GM19240 (cell line): Measurements from ENCODE around the gene SARNP.
"Not testable (repeated sequence)": the region's sequence is repeated elsewhere in the genome, so short reads cannot be mapped to it uniquely, and the experiment has no call there.

Experiments used
- DNase-seq: peaks from one replicate; pipeline ENCODE4 v3.0.0; 2011; ENCODE audit warnings: low spot score; ENCODE audit not compliant: insufficient read length

Gene SARNP

DNA sequence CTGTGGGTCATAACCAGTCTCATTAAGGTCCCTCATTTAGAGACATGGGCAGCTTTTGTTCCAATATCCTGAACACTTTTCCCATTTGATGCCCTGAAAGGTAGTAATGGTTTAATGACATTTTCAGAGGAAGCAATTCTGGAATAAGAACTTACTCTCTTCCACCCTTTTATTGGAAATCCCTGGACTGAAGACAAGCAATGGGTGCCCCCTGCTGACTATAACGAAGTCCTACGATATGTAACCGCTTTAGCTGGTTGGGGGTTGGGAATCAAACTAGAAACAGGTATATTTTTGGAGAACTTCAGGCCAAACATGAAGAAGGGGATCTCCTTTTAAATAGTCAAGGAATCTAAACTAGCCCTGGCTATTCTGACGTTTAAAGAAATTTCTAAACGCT is 20.5 kb downstream of the SARNP start:
- no peak for DNase-seq

DNA sequence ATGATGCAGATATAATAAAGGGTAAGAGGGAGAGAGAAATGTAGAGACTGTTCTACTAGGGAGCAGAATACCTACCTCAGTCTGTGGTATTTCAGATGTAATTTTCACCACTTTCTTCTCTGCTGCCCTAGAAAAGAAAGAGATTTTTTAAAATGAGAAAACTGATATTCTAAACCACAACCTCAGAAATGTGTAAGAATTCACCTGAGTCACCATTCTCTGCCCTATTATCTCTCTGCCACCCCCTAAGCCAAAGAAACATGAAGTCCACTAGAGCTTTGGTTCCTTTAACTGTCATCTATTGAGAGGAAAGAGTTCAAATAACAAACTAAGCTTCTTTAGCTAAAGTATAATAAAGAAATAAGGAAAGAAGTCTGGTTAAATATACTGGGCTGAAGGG is 21.6 kb downstream of the SARNP start:
- no peak for DNase-seq

DNA sequence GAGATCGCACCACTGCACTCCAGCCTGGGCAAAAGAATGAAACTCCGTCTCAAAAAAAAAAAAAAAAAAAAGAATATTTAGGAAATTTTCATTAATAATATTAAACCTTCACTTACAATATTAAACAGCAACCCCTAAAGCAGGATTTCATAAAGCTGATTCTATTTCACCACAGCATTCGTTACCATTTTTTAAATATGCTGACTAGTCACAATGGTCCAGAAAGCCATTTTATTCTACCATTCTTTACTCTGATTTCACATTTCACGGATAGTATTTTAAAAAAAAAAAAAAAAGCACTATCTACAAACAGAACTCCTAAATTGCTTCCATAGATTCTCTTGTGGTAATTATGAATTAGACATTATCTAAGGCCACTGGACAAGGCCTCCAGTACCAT is 27.6 kb downstream of the SARNP start:
- no peak for DNase-seq

DNA sequence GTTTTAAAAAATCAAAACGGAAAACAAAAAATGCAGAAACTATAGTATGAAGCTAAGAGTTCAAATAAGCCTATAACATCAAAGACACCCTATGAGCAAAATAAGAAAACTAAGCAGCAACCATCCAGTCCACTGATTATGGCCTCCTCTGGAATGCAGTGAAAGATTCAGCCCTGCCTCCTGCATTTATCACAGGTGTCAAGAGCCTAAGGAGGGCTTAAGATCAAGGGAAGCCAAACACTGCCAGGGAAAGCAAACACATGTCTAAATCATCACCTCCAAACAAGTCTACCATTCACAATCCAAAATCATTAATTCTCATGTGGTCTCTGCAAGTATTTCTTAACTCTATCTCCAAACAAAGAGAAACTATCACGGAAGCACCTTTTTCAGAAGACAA is 28.4 kb downstream of the SARNP start:
- DNase-seq: no peak

DNA sequence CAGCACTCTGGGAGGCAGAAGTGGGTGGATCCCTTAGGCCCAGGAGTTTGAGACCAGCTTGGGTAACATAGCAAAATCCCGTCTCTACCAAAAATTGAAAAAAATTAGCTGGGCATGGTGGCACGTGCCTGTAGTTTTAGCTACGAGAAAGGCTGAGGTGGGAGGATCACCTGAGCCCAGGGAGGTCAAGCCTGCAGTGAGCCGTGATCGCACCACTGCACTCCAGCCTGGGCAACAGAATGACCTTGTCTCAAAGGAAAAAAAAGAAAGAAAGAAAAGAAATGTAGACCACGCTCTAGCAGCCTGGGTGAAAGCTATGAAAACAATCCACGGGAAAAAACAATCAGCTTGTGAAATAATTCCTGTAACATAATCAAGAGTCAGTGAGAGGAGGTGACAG is 29.0 kb downstream of the SARNP start:
- DNase-seq: no peak

DNA sequence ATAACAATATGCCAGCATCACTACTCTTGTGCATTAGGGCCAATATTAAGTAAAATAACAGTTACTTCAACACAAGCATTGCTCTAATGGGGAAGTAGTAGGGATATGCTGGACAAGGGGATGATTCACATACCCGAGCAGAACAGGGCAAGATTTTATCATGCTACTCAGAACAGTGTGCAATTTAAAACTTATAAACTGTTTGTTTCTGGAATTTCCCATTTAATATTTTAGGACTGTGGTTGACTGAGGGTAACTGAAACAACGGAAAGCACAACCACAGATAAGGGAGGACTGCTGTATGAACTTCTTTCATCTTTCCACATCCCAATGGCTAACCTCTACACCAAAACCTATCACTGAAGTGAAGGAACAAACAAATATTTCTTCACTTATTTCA is 36.8 kb downstream of the SARNP start:
- no peak for DNase-seq

DNA sequence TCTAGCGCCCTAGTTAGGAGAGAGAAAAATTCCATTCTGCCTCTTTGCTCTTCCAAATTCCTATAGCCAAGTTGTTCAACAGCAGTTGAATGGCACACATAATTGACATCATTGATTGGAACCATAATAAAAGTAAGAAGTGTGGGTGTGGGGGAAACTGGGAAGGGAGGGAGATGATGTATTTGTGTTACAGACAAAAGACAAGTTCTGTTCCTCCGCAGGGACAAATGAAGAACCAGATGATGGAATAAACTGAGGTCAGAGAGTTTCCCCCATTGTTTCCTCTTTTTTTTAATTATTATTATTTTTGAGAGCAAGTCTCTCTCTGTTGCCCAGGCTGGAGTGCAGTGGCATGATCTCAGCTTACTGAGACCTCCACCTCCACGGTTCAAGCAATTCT is 39.7 kb downstream of the SARNP start:
- no peak for DNase-seq

DNA sequence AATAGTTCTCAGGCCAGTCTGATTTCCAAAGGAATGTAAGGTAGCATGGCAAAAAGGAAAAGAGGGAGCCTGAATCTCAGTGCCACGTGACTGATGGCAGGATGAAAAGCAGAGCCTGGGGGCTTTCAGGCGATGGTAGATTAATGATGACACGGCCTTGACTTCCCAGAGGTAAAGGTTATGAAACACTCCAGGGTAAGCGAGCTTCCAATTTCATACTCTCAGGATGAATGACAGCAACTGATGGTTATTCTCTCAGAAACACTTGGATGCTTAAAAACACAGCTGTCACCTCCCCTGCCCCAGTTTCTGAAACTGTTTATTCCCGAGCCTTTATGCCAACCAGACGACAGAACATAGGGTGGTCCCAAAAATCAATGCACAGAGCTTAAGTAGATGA is 45.8 kb downstream of the SARNP start:
- DNase-seq: no peak

DNA sequence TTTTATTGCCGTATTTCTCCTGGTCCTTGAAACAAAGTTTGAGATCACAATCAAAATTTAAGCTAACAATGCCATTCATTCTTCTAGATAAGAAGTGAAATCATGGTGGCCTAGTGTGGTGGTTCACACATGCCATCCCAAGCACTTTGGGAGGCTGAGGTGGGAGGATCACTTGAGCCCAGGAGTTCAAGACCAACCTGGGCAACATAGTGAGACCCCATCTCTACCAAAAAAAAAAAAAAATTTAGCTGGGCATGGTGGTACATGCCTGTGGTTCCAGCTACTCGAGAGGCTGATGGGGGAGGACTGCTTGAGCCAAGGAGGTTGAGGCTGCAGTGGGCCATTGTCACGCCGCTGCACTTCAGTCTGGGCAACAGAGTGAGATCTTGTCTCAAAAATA is 50.4 kb downstream of the SARNP start:
- DNase-seq: no peak

DNA sequence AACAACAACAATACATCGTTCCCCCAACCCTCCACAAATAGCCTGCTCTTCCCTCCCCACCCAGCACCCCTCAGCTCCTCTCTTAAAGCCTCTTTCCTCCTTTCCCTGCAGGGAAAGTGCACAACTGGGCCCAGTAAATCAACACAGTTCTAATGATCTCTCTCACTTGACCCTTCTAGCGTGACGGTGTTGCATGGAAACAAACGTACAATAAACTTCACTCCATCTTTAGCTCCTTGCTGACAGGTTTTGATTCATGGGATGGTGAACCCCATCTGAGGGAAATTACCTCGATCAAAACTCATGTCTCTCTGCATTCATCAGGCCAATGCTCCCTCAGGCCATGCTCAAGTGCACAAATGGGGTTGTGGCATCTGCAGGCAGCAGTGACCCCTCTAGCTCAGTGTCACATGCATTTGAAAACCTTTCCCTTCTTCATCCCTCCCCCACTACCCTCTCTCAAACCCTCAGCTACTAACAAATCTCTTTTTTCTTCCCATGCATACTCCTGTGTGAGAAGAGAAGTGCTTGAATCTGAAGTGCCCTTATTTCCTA is 51.7 kb downstream of the SARNP start:
- DNase-seq: no peak

DNA sequence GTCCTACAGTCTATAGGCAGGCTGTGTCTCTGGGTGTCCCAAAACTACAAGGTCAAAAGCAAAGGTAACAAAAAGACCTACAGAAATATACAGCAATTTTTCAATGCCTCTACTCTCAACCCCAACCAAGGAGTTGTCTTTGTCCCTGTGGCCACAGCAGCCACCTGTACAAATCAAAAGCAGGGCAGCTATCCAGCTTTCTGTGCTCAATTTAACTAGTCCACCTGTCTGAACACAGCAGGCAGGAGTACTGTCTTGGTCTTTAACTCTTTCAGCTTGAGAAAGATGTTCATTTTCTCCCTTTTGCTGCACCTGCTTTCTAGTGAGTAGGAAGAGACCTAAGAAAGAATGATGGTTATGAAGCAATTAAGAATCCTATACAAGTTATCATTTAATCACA is 54.9 kb downstream of the SARNP start:
- DNase-seq: no peak

DNA sequence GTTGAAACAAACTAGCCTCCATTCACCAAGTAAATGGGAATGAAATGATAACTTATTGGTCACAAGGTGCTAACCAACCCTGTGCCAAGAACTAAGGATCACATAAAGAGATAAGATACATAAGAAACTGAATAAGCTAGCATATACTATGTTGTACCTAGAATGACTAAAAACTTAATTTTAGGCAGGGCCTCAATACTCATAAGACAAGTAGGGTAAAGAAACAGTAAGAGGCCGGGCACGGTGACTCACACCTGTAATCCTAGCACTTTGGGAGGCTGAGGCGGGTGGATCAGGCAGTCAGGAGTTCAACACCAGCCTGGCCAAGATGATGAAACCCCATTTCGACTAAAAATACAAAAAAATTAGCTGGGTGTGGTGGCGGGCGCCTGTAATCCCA is 56.9 kb downstream of the SARNP start:
- no peak for DNase-seq

DNA sequence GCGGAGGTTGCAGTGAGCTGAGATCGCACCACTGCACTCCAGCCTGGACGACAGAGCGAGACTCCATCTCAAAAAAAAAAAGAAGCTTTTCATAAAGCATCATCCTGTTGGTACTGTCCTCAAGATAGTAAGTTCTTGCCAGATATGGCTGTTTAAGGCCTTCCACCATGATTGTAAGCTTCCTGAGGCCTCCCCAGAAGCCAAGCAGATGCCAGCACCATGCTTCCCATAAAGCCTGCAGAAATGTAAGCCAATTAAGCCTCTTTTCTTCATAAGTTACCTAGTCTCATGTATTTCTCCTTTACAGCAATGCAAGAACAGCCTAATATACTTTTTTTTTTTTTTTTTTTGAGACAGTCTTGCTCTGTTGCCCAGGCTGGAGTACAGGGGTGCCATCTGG is 58.9 kb downstream of the SARNP start:
- DNase-seq: not testable (repeated sequence)

DNA sequence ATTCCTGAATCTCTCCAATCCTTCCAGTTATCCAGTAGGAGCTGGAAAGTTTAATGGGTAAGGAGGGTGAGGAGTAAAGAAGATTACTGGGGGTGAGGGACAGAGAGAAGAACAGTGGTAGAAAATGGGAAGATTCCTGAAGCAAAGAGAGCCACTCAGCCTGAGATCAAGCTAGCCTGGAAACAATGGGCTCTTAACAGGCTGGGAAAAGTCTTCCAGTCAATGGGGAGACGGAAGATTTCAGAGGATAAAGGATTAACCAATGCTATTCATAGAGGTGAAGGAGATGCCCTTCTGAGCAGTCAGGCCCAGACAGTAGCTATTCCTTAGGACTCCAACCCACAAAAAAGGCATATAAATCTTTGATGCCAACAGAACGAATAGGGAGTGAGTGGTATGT is 59.8 kb downstream of the SARNP start:
- no peak for DNase-seq

DNA sequence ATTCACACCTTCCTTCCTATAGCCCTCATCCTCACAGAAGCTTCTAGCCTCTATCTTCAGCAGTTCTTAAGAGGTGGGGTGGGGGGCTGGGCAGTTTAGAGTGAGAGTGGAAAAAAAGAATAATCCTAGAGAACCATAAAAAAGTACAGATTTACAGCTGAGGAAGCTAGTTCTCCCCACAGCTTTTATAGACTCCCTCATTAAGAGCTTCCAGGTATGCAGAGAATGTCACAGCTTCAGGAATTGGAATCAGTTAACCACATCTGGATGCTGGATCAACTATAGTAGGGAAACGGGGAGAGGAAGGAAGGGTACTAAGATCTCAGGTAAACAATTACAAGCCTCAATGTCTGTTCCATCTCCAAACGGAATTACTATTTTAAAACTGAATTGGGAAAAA is 62.3 kb downstream of the SARNP start:
- DNase-seq: no peak

DNA sequence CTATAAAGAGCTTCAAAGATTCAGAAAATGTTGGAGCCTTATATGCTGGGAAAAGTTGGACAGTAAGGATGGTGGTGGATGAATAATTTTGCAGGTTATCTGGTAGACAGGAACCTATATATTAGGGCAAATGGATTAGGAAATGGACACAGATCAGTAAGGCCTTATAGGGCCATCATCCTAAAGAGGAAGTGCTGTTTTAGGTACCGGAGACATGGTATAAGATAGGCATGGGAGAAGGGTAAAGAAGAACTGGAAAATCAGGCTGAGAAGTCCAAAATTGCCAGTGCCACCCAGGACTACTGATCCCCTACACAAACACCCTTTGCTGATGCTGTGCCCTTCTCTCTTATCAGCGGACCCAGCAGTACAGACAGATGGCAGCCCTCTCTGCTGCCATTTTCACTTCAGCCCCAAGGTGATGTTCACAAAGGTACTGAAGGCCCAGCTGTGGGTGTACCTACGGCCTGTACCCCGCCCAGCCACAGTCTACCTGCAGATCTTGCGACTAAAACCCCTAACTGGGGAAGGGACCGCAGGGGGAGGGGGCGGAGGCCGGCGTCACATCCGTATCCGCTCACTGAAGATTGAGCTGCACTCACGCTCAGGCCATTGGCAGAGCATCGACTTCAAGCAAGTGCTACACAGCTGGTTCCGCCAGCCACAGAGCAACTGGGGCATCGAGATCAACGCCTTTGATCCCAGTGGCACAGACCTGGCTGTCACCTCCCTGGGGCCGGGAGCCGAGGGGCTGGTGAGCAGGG is 69.1 kb downstream of the SARNP start:
- DNase-seq: no peak

DNA sequence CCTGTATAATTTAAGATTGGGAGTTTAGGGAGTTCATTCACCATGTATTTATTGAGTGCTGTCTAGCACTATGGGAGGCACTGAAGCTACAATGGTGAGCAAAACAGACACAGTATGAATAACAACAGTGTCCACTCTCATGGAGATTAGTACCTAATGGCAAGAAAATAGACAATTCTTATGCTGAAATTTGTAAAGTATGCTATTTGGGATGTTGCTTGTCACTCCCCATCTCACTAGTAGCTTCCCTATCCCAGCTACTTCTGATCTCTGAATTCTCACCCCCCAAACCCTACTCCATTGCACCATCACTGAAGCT is 70.7 kb downstream of the SARNP start:
- DNase-seq: no peak

DNA sequence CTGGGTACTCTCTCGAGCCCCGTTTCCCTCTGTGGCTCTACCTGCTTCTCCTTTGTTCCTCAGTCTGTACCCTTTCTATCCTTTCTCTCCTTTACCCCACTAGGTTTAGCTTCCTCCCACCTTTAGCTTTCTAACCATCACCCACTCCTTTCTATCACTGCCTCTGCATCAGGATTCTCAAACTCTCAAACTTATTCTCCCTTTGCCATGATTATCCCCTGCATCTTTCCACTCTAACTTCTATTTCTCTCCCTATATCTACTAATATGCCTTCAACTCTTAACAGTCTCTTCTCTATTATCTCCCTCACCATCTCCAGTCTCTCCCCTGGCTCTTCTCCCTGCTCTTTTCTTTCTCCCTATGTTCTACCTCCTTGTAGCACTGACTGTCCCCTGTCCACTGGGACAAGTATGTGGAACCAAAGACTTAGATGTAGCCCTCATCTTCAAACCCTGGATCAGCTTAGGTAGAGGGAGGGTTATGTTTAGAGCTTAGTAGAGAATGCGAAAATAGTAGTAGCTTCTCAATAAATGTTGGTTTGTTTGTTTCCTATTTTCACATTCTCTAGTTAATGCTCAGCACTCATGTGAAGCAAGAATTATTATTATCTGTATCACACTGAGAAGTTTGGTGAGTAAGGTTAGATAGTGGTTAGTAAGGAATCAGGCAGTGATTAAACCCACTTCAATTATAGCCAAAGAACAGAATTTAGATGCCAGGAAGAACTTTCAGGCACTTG is 71.2 kb downstream of the SARNP start:
- DNase-seq: no peak

DNA sequence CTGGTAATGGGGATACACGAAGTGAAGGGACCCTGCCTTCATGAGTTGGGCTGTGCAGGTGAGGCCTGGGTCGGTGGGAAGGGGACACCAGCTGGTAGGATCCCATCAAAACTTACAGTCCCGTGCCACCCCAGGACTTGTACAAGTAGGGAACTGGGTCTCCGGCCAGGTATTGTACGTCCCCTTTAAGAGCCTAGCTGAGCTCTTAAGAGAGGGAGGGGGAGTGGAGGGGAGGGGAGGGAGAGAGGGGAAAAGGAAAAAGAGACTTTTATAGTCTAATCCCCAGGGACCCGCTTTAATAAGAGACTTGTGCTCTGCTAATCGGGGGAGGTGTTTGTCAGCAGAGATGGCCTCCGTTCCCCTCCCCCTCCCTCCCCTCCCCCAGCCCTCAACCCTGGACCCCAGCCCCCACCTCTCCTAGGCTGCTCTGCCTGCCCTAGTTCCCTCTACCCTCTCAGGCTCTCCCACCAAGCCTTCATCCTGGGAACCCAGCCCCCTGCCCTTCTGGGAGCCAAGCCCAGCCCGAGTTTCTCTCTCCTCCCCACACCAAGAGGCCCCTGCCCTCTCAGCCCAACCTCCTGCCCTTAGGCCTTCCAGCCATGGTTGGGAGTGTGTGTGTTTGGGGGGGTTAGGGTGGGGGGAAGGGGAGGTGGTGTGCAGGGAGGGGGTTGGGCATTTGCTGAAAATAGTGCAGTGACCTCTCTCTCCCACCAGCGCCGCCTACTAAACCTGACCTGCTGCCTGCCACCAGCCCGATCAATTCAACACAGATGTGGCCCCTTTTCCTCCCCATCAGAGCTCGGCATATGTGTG is 72.0 kb downstream of the SARNP start:
- DNase-seq: no peak

DNA sequence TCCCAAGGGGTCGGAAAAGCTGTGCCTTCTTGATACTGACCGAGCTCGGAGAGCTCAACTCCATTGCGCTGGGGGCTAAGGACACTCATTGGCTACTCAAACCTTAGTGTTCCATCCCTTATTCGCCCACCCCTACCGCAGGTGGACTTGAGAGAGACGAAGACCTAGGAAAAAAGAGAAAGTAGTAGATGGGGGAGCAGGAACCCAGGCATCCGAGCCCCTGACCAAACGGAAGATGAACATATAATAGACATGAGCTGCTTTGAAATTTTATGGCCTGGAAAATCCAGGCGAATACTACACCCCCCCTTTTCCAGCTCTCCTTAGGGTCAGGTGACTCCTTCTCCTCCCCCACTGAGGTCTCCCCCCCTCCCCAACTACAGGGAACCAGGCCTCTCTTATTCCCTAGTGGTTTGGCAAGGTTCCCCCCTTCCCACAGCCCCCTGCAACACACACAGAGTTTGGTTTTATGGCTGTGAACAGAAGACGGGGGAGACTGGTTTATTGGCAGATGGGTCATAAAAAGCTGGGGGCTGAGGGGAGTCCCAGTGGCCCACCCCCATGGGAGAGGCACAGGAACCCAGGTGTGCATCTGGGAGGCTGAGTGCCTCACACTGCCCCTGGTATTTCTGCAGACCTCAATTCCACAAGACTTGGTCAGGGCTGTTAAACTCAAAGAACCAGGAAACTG is 73.0 kb downstream of the SARNP start:
- DNase-seq: no peak
